ENCODE measurements around the gene MPP2. TPM values are rescaled to one million over a fixed set of nuclear protein-coding genes. Genes with fewer than 3 reads are reported as not detected.

The MPP2 gene
- total and polyA plus RNA-seq, 2 of the 13 experiments (the other 11 are each of a cell fraction or from before 2014, with no cell fraction given), result 0.20 to 1.7 TPM

GRCh38 chr17:43849116-43849515 lies 58.2 kb downstream of the MPP2 start:
- H3K4me2 ChIP-seq (ENCODE audit: low read depth, low read length), result no peak overlapping the region
- H3K9me3 ChIP-seq (ENCODE audit: low read length), result no peaks in the 10 kb centered on the region
- peaks cover 4 to 45% of the 10 kb centered on the region in 2 experiments; a peak in 3 of 5 replicates for H3K27me3 ChIP-seq (ENCODE audit: control insufficient read depth in 1 of 2, insufficient read depth in 2 of 2, low read length in 2 of 2)
- no TSS peak for BruUV-seq (replicated peaks)
- intact Hi-C loops (cut with micrococcal nuclease; ENCODE audit: unreplicated experiment) (no loop called here), in situ Hi-C loops (cut with HindIII; ENCODE audit: extremely low pct_ligation_motif_present, low pct_unique_long_range_greater_than_20kb) (loop anchor here (5.0 kb wide), 1 partner anchor 57 kb away; no protein-coding TSS in a partner anchor)
- no peak for TF ChIP-seq TFE3 (CRISPR knock-in tag; IDR thresholded peaks at IDR 0.05)
- TF ChIP-seq ZNF33B (CRISPR knock-in tag; IDR thresholded peaks at IDR 0.05), result no peak
- TF ChIP-seq PLSCR1 (CRISPR knock-in tag; IDR thresholded peaks at IDR 0.05; ENCODE audit: borderline replicate concordance), result no peak
- TF ChIP-seq ZNF281 (CRISPR knock-in tag; IDR thresholded peaks at IDR 0.05; ENCODE audit: borderline replicate concordance), result no peak
- no peak for TF ChIP-seq BHLHE40 (IDR thresholded peaks at IDR 0.05; ENCODE audit: low read length)
- TF ChIP-seq DBP (CRISPR knock-in tag; IDR thresholded peaks at IDR 0.05; ENCODE audit: not compliant biosample characterization), result no peak
- TF ChIP-seq ZNF260 (CRISPR knock-in tag; IDR thresholded peaks at IDR 0.05; ENCODE audit: borderline replicate concordance, low read depth), result no peak
- TF ChIP-seq ATF4 (CRISPR knock-in tag; IDR thresholded peaks at IDR 0.05), result no peak
- no peak for TF ChIP-seq ZNF570 (CRISPR knock-in tag; IDR thresholded peaks at IDR 0.05; ENCODE audit: borderline replicate concordance)
- no peak for TF ChIP-seq ZFY (CRISPR knock-in tag; IDR thresholded peaks at IDR 0.05)
- no peak for TF ChIP-seq STAT6 (CRISPR knock-in tag; IDR thresholded peaks at IDR 0.05; ENCODE audit: borderline replicate concordance)
- TF ChIP-seq RFXANK (CRISPR knock-in tag; IDR thresholded peaks at IDR 0.05), result no peak
- TF ChIP-seq HOXA9 (CRISPR knock-in tag; IDR thresholded peaks at IDR 0.05; ENCODE audit: borderline replicate concordance), result no peak
- TF ChIP-seq SOX6 (IDR thresholded peaks at IDR 0.05), result no peak
- no peak for TF ChIP-seq SOX6 (CRISPR knock-in tag; IDR thresholded peaks at IDR 0.05)
- TF ChIP-seq ZNF564 (CRISPR knock-in tag; IDR thresholded peaks at IDR 0.05), result no peak
- no peaks in the 10 kb centered on the region for H4K20me1 ChIP-seq (ENCODE audit: insufficient read depth, low read length)
- POLR2A ChIA-PET, result no interaction called here
- H3K27ac ChIP-seq (ENCODE audit: extremely low read length, insufficient read depth, low read length), result no peak overlapping the region
- CTCF ChIA-PET (ENCODE audit: low intra/inter-chr PET ratio, low total read pairs), result no interaction called here
- no peak overlapping the region for H3K4me3 ChIP-seq (replicated peaks in 1 of 3; ENCODE audit: insufficient read depth in 1 of 3, low read depth in 2 of 3, low read length in 3 of 3)
- no peaks in the 10 kb centered on the region for H3K79me2 ChIP-seq (ENCODE audit: insufficient read depth, low read length)
- no peak overlapping the region for H2AFZ ChIP-seq (ENCODE audit: low read length)
- ATAC-seq (no peak), FAIRE-seq (no peak), DNase-seq (ENCODE audit: low spot score) (no peak)
- H3K4me1 ChIP-seq (ENCODE audit: insufficient read depth, low read length), result peaks cover 13% of the 10 kb centered on the region
- H3K9ac ChIP-seq (ENCODE audit: insufficient read depth, low read depth, low read length), result no peak overlapping the region
- 13% methylated on average over 8 of the region's 8 CpGs for WGBS (ENCODE audit: low lambda C conversion rate)
- no peaks in the 10 kb centered on the region for H3K36me3 ChIP-seq (replicated peaks in 1 of 2; ENCODE audit: control insufficient read depth in 1 of 2, insufficient read depth in 2 of 2, low read length in 2 of 2)

Data from HepG2 (cell line).